GM18508 (cell line): Measurements from ENCODE around the gene THEMIS2.
"Not testable (repeated sequence)": the region's sequence is repeated elsewhere in the genome, so short reads cannot be mapped to it uniquely, and the experiment has no call there.

Experiments used
- ATAC-seq: cut with Tn5 transposase; IDR thresholded peaks from one replicate; pipeline ENCODE4 v1.9.1; 2021; ENCODE audit warnings: moderate number of reproducible peaks; ENCODE audit not compliant: insufficient read depth, unreplicated experiment

THEMIS2 gene

DNA sequence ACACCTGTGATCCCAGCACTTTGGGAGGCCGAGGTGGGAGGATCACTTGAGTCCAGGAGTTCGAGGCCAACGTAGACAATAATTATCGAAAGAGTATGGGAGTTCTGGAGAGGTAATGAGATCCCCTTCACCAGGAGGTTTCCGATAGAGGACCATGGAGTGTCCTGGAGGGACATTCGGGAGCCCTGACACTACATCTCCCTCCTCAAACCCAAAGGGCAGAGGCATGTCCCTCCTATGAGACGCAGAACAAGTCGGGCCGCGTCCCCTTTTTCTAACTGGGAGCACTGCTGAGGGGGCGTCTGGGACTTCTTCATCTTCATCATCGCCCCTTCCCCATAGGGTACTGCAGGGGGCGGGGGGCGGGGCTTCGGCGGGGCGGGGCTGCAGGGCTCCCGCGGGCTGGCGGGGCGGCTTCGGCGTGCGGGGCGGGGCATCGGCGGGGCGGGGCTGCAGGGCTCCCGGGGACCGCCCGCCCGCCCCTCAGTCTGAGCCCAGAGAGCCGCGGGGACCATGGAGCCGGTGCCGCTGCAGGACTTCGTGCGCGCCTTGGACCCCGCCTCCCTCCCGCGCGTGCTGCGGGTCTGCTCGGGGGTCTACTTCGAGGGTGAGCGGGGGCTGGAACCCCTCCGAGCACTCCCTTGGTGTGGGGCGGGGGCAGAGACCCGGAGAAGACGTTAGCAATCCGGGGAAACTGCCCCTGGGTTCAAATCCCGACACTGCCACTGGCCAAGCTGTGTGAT, at the start of gene THEMIS2:
THEMIS2 (plus strand) TSS at position 486 of the 743 bp plus-strand sequence; CDS start at position 514, 28 bp downstream.
- ATAC-seq: no peak

DNA sequence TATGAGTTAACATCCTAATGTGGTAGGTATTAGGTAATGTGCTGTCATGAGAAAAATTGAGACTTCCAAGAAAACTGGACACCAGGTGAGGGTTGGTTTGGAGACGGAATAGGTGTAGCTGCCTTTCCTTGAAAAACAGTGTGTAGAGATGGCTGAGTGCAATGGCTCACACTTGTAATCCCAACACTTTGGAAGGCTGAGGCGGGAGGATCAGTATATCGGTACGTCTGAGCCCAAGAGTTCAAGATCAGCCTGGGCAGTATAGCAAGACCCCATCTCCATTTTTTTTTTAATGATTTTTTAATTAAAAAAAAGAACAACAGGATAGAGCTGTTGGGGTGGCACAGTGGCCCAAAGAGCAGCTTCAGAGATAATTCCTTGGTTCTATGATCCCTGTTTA, 48.6 kb upstream of the THEMIS2 start:
- no peak for ATAC-seq

DNA sequence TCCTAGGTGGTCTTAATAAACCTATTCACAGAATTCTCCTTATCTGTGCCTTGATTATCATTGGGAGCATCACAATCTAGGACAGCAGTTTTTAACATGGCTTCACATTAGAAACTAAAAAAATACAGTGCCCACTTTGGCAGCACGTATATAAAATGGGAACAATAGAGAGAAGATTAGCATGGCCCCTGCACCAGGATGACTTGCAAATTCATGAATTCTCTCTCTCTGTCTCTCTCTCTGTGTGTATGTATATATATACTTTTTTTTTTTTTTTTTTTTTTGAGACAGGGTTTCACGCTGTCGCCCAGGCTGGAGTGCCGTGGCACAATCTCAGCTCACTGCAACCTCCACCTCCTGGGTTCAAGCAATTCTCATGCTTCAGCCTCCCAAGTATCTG, 47.9 kb upstream of the THEMIS2 start:
- ATAC-seq: no peak

GRCh38 chr1:27829339-27829960, 42.9 kb upstream of the THEMIS2 start:
- not testable (repeated sequence) for ATAC-seq

DNA sequence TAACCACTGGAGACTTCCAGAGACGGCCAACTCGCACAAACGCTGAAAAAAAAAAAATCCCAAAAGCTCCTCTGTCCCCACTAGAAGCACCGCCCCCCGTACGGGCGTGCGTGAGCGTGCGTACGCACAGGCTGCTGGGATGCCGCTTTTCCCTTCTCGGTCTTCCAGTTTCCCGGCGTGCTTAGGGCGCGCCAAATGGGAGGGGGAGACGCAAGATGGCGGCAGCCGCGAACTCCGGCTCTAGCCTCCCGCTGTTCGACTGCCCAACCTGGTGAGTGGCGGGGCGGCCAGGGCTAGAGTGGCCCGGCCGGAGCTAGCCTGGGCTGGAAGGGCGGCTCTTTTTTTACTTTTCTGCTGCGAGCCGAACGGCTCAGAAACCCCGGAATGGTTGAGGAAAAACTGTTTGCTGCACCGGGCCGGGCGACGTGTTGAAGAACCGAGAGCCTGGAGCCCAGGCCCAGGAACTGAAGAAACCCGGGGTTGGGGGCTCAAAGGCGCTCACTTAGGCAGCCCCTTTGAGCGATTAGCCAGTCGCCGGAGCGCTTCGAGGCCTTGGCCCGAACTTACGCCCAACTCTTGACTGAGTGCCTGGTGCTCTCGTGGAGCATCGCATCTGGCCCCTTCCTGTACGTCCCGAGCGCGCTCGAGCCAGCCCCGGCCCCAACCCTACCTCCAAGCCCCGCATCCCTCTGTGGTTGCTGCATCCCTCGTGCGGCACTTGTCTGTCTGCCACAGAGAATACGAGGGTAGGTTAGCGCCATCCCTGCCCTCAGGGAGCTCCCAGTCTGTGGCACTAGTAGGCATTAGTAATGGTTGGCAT, 41.5 kb upstream of the THEMIS2 start, which contains the start of gene PPP1R8:
PPP1R8 (plus strand) TSS at position 162 of the 820 bp plus-strand sequence; CDS start at position 216, 54 bp downstream.
- ATAC-seq: peak; percentile 70

DNA sequence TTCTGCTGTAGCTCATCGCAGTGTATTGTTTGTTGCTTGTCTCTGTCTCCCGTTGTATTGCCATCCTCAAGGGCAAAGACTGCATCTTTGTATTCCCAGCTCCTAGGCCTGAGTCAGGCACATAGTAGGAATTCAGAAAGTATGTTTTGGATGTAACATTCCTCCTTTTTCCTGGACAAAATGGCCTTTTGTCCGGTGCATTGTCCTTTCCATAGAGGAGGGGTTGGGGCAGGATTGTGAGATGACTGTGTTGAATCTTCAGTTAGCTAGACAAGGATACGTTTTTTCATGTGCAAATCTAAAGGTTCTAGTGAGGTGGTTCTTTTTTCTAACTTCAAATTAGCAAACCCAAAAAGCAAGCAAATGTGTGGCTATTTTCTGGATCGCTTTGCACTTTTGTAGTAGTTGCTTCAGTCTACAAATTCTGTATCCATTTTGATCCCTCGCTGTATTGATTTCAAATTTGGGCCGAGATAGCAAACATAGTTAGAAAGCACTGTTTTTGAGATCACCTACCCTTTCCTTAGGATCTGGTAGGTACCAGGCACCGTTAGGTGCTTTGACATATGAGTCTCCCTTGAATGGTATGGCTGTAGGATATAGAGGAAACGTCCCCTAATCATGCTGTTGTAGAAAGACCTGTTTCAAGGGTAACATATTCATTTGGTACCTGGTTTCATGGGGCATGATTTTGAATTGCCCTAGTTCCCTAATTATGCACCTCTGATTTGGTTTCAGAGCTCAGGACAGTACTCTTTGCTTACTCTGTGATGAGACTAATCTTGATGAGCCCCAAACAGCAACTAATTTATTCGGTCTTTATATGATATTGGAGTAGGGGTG, 40.6 kb upstream of the THEMIS2 start:
- ATAC-seq: no peak

DNA sequence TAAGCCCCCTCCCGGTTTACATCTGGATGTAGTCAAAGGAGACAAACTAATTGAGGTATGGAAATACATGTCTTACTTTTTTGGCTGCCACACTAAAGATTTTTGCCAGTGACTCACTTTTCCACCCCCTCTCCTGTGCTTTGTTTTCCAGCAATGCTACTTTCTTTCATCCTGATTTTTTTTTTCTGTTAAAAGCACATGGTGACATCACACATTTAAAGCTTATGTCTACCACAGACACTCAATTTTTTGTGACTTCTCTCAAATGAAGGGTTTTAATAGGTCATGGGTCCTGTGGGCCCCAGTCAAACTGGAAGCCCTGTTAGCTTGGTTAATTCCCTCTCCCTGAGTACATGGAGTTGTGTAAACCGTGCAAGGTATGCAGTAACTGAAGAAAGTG, 39.6 kb upstream of the THEMIS2 start:
- ATAC-seq: no peak

- ATAC-seq: no peak
These were observed 38.9 kb upstream of the THEMIS2 start for GRCh38 chr1:27833470-27833869.

DNA sequence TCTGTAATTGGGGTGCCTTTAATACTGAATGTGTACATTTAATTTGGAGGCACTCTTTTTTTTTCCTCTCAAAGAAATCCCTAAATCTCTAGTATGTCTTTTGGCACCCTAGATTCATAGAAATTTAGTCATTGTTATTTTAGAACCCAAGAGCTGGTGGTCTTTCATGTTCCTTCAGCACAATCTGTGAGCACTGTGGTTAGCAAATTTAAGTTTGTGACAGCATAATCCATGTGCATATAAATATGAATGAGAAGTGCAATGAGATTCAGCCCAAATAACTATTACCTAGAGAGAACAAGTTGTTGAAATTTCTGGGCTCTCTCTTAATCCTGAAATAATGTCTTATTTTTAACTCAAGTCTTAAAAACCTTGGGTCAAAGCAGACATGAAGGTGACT, 37.3 kb upstream of the THEMIS2 start:
- ATAC-seq: no peak

- ATAC-seq: no peak
These were observed 36.8 kb upstream of the THEMIS2 start for GRCh38 chr1:27835501-27835900.

DNA sequence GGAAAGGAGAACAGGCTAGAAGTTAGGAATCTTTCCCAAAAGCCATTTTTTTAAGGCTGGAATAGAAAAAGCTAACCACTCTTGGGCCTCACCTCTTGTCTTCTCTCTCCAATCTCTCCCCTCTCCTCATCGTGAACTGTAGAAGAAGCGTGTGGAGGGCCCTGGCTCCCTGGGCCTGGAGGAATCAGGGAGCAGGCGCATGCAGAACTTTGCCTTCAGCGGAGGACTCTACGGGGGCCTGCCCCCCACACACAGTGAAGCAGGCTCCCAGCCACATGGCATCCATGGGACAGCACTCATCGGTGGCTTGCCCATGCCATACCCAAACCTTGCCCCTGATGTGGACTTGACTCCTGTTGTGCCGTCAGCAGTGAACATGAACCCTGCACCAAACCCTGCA, 22.4 kb upstream of the THEMIS2 start:
- no peak for ATAC-seq

DNA sequence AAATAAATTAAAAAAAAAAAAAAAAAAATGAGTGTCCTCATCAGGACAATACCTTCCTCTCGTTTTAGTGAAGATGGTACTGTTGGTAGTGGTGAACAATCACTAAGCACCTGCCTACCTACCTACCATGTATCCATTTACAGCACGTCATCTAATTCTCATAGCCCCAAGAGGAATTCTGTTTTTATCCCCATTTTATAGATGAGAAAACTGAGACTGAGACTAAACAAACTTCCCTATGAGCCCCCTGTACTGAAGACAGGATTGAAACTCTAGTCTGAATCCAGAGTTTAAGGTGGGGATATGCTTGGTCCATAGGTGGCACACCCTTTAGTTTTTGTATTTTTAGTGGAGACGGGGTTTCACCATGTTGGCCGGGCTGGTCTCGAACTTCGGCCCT, 17.3 kb upstream of the THEMIS2 start:
- ATAC-seq: no peak

- ATAC-seq: no peak
These were observed 15.6 kb upstream of the THEMIS2 start for GRCh38 chr1:27856561-27857343.

- not testable (repeated sequence) for ATAC-seq
These were observed 14.8 kb upstream of the THEMIS2 start for GRCh38 chr1:27857552-27857951.

- ATAC-seq: no peak
These were observed 14.0 kb upstream of the THEMIS2 start for GRCh38 chr1:27858072-27858948.

- ATAC-seq: no peak
These were observed 13.3 kb upstream of the THEMIS2 start for GRCh38 chr1:27858949-27859576.

GRCh38 chr1:27861436-27861835, 10.9 kb upstream of the THEMIS2 start:
- ATAC-seq: no peak

GRCh38 chr1:27862004-27862403, 10.3 kb upstream of the THEMIS2 start:
- ATAC-seq: no peak
